ENCODE measurements around the gene TBL1XR1. TPM values are rescaled to one million over a fixed set of nuclear protein-coding genes. Genes with fewer than 3 reads are reported as not detected.

Gene TBL1XR1
- total and polyA plus RNA-seq, 2 of the 4 experiments (the other 2 are of a cell fraction) = 25.2 to 170 TPM

DNA sequence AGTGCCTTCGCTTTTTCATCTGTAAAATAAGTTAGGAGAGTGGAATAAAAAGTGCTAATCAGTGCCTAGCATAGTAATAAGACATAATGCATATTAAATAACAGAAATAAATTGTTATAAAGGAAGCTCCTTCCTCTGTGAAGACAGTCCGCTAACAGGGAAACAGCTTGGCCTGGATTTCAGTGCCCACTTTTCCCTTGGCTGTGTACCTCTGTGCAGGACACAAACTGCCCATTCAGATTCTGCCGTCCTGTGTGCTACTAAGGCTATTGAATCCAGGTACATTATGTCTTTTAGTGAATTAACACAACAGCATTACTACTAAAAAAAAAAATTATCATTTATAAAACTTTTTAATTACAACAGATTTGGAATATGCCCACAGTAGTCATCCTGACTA lies 90.7 kb downstream of the TBL1XR1 start:
- no CpG with 5 or more reads among the region's 3 CpGs for WGBS, 2 experiments (ENCODE audit: extremely low coverage in 2 of 2, insufficient read length in 1 of 2)
- no peak overlapping the region for H2AFZ ChIP-seq (replicated peaks; ENCODE audit: low read length, poor library complexity)
- H3K4ac ChIP-seq (ENCODE audit: low read depth, low read length) = no peak overlapping the region
- no peaks in the 10 kb centered on the region for H3K27me3 ChIP-seq (ENCODE audit: control insufficient read depth, insufficient read depth, low read length)
- no peak overlapping the region for H3K18ac ChIP-seq (ENCODE audit: low read depth, low read length)
- H4K5ac ChIP-seq (ENCODE audit: low read depth, low read length) = no peak overlapping the region
- H3K4me1 ChIP-seq (ENCODE audit: control insufficient read depth, insufficient read depth, low read length) = peaks cover 9% of the 10 kb centered on the region; the same call in 1 of the 2 replicates
- intact Hi-C loops (cut with micrococcal nuclease) (loop anchor here (5.0 kb wide), 1 partner anchor 34 kb away; no protein-coding TSS in a partner anchor), in situ Hi-C loops (cut with MboI; ENCODE audit: low sequenced_read_pairs) (no loop called here), dilution Hi-C loops (cut with HindIII; ENCODE audit: low sequenced_read_pairs, unreplicated experiment) (no loop called here)
- no peak overlapping the region for H4K91ac ChIP-seq (ENCODE audit: insufficient read depth, low read depth, low read length)
- peaks cover 23 to 62% of the 10 kb centered on the region in 2 experiments for H3K79me1 ChIP-seq (ENCODE audit: low read depth in 1 of 2, low read length in 2 of 2)
- TF ChIP-seq MAFK (IDR thresholded peaks at IDR 0.05; ENCODE audit: low read depth, low read length) = no peak
- no peak for TF ChIP-seq CEBPB (IDR thresholded peaks at IDR 0.05; ENCODE audit: low read depth, low read length)
- TF ChIP-seq MXI1 (IDR thresholded peaks at IDR 0.05; ENCODE audit: borderline replicate concordance, low read depth, low read length) = no peak
- no peak for TF ChIP-seq CHD1 (IDR thresholded peaks at IDR 0.05; ENCODE audit: low read depth, low read length)
- no peak for TF ChIP-seq SMC3 (IDR thresholded peaks at IDR 0.05; ENCODE audit: low read depth, low read length)
- TF ChIP-seq POLR2A (IDR thresholded peaks at IDR 0.05; ENCODE audit: low read depth, low read length) = no peak
- TF ChIP-seq, protein P1, sequence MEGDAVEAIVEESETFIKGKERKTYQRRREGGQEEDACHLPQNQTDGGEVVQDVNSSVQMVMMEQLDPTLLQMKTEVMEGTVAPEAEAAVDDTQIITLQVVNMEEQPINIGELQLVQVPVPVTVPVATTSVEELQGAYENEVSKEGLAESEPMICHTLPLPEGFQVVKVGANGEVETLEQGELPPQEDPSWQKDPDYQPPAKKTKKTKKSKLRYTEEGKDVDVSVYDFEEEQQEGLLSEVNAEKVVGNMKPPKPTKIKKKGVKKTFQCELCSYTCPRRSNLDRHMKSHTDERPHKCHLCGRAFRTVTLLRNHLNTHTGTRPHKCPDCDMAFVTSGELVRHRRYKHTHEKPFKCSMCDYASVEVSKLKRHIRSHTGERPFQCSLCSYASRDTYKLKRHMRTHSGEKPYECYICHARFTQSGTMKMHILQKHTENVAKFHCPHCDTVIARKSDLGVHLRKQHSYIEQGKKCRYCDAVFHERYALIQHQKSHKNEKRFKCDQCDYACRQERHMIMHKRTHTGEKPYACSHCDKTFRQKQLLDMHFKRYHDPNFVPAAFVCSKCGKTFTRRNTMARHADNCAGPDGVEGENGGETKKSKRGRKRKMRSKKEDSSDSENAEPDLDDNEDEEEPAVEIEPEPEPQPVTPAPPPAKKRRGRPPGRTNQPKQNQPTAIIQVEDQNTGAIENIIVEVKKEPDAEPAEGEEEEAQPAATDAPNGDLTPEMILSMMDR (conservative IDR thresholded peaks at IDR 0.05; ENCODE audit: low read depth, low read length) = no peak
- no peak for TF ChIP-seq FOS (IDR thresholded peaks at IDR 0.05; ENCODE audit: low read depth, low read length)
- H2BK20ac ChIP-seq (ENCODE audit: low read depth, low read length) = no peak overlapping the region
- H3K27ac ChIP-seq (ENCODE audit: insufficient read depth, low read length) = no peak overlapping the region
- no peaks in the 10 kb centered on the region for H3K9me3 ChIP-seq (ENCODE audit: control insufficient read depth, insufficient read depth, low read length)
- no peak overlapping the region for H3K4me3 ChIP-seq (ENCODE audit: insufficient read depth, low read depth, low read length)
- H2AK9ac ChIP-seq (replicated peaks; ENCODE audit: low read depth, low read length, poor library complexity) = no peak overlapping the region
- peaks cover 81% of the 10 kb centered on the region for H4K20me1 ChIP-seq (ENCODE audit: insufficient read depth, low read length)
- CTCF ChIA-PET = interaction anchor here (0.9 kb wide), 1 partner anchor 261 kb away, joined by 3 read pairs; no protein-coding TSS in a partner anchor
- H3K56ac ChIP-seq (ENCODE audit: extremely low read depth, insufficient read depth, low read length) = no peak overlapping the region
- H3K23ac ChIP-seq (ENCODE audit: low read depth, low read length) = no peak overlapping the region
- no peak overlapping the region for H4K8ac ChIP-seq (ENCODE audit: low read depth in 2 of 2, low read length in 2 of 2)
- no peak overlapping the region for H3K9ac ChIP-seq (ENCODE audit: low read depth, low read length)
- H2BK120ac ChIP-seq (ENCODE audit: low read depth, low read length) = no peak overlapping the region
- H3K36me3 ChIP-seq (ENCODE audit: control insufficient read depth, insufficient read depth, low read length) = no peaks in the 10 kb centered on the region
- POLR2A ChIA-PET (ENCODE audit: unreplicated experiment) = no interaction called here
- no peak overlapping the region for H3K14ac ChIP-seq (replicated peaks; ENCODE audit: low read depth, low read length)
- no peak for ATAC-seq (ENCODE audit: low read depth)
- DNase-seq = no peak
- peaks cover 17% of the 10 kb centered on the region; the same call in 1 of the 2 replicates for H3K9me1 ChIP-seq (ENCODE audit: insufficient read depth, low read length)
- H2BK15ac ChIP-seq (ENCODE audit: low read depth, low read length) = no peak overlapping the region
- BruUV-seq (replicated peaks) = no TSS peak
- no peak overlapping the region for H3K4me2 ChIP-seq (ENCODE audit: low read depth, low read length)
- H2AK5ac ChIP-seq (ENCODE audit: low read depth, low read length) = no peak overlapping the region
- H2BK5ac ChIP-seq (ENCODE audit: low read depth, low read length, poor library complexity, severe bottlenecking) = no peak overlapping the region

Measured in IMR-90 (cell line).